Sigmoid colon (tissue), 4 donors: ENCODE measurements around the gene RTKN.

Experiments
- EP300 ChIP-seq, 4 donors: sonication (generic); formaldehyde crosslinking; IDR thresholded peaks; one replicate each; pipeline ENCODE4 v1.6.1; 2017; ENCODE audit warnings: antibody characterized with exemption in 4 of 4
- POLR2A ChIP-seq, 2 donors: fragments of 450-650 bp; IDR thresholded peaks; one replicate each; pipeline ENCODE4 v1.6.1; 2016; ENCODE audit warnings: antibody characterized with exemption in 2 of 2, mild to moderate bottlenecking in 2 of 2, moderate library complexity in 2 of 2
- POLR2AphosphoS5 ChIP-seq, 4 donors: sonication (generic); formaldehyde crosslinking; IDR thresholded peaks; one replicate each; pipeline ENCODE4 v1.6.1; 2017; ENCODE audit warnings: antibody characterized with exemption in 4 of 4
- TF ChIP-seq, protein P1 (sequence below), 4 experiments: fragments of 450-650 bp in 3 of 4; fragments of 200-600 bp in 1 of 4; IDR thresholded peaks; one replicate each; pipeline ENCODE4 v1.5.1; 2016 to 2019; ENCODE audit warnings: antibody characterized with exemption in 4 of 4, mild to moderate bottlenecking in 3 of 4, moderate library complexity in 2 of 4

GRCh38 chr2:74436111-74436805 is 5.5 kb downstream of the RTKN start:
- TF ChIP-seq, protein P1, sequence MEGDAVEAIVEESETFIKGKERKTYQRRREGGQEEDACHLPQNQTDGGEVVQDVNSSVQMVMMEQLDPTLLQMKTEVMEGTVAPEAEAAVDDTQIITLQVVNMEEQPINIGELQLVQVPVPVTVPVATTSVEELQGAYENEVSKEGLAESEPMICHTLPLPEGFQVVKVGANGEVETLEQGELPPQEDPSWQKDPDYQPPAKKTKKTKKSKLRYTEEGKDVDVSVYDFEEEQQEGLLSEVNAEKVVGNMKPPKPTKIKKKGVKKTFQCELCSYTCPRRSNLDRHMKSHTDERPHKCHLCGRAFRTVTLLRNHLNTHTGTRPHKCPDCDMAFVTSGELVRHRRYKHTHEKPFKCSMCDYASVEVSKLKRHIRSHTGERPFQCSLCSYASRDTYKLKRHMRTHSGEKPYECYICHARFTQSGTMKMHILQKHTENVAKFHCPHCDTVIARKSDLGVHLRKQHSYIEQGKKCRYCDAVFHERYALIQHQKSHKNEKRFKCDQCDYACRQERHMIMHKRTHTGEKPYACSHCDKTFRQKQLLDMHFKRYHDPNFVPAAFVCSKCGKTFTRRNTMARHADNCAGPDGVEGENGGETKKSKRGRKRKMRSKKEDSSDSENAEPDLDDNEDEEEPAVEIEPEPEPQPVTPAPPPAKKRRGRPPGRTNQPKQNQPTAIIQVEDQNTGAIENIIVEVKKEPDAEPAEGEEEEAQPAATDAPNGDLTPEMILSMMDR (IDR thresholded peaks at IDR 0.05) = no peak
- TF ChIP-seq POLR2A (IDR thresholded peaks at IDR 0.05) (no peak), POLR2AphosphoS5 (IDR thresholded peaks at IDR 0.05) (no peak), EP300 (IDR thresholded peaks at IDR 0.05) (no peak)
